ENCODE measurements around the gene RGSL1.

Gene RGSL1

DNA sequence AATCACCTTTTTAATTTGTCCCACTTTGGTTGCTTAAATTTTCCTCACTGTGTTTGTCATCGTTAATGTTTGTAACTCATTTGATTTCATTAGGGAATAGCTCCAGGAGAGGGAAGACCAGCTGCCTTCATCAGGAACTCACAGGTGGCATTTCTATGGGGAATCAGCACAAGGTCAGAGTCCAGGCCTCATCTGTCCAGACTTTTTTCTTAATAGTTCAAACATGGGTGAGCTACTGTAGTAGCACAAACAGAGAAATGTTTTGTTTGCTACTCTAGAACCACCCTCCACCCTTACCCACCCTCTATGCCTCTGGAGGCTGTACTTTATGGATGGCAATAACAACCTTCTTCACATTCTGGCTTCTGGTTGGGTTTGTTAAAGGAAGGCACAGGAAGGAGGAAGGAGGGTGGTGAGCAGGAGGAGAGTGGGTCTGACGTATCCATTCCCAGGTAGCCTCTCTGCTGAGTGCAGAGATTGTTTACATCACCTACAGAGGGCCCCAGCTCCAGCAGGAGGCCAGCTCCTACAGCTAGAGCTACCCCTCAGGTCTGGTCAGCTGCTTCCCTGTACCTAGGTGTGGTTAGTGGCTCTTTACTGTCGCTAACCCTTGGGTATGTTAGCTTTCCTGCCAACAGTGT lies 41.4 kb upstream of the RGSL1 start:
- Histone ChIP-seq H3F3A (ENCODE audit: control insufficient read depth, insufficient read depth) (no peaks in the 10 kb centered on the region), H3K27me3 (ENCODE audit: control insufficient read depth, low read length) (peaks cover 5% of the 10 kb centered on the region; the same call in 1 of the 2 replicates), H4K20me1 (ENCODE audit: control insufficient read depth, insufficient read depth, low read depth, low read length) (no peaks in the 10 kb centered on the region), H3K9me2 (replicated peaks; ENCODE audit: control insufficient read depth, low read length) (no peaks in the 10 kb centered on the region), H3K9me3 (ENCODE audit: control insufficient read depth, insufficient read depth, low read length) (no peaks in the 10 kb centered on the region), H3K27ac (ENCODE audit: low read depth, low read length) (no peak overlapping the region), H3K79me2 (ENCODE audit: control insufficient read depth, low read length) (no peaks in the 10 kb centered on the region), H3K36me3 (ENCODE audit: control insufficient read depth, low read length) (no peaks in the 10 kb centered on the region), H3K4me3 (ENCODE audit: low read length) (no peak overlapping the region), H3K4me2 (ENCODE audit: low read length) (no peak overlapping the region), H3K4me1 (ENCODE audit: control insufficient read depth, low read length) (no peaks in the 10 kb centered on the region)
- TF ChIP-seq, protein P1, sequence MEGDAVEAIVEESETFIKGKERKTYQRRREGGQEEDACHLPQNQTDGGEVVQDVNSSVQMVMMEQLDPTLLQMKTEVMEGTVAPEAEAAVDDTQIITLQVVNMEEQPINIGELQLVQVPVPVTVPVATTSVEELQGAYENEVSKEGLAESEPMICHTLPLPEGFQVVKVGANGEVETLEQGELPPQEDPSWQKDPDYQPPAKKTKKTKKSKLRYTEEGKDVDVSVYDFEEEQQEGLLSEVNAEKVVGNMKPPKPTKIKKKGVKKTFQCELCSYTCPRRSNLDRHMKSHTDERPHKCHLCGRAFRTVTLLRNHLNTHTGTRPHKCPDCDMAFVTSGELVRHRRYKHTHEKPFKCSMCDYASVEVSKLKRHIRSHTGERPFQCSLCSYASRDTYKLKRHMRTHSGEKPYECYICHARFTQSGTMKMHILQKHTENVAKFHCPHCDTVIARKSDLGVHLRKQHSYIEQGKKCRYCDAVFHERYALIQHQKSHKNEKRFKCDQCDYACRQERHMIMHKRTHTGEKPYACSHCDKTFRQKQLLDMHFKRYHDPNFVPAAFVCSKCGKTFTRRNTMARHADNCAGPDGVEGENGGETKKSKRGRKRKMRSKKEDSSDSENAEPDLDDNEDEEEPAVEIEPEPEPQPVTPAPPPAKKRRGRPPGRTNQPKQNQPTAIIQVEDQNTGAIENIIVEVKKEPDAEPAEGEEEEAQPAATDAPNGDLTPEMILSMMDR (IDR thresholded peaks at IDR 0.05; ENCODE audit: low read depth, low read length, poor library complexity, severe bottlenecking), result no peak
- TF ChIP-seq EZH2phosphoT487 (IDR thresholded peaks at IDR 0.05; ENCODE audit: borderline replicate concordance, low read length), result no peak

- H3K36me3 ChIP-seq (ENCODE audit: control insufficient read depth, low read length), result no peaks in the 10 kb centered on the region
- peaks cover 7% of the 10 kb centered on the region for H3K27me3 ChIP-seq (ENCODE audit: control insufficient read depth, low read length)
- H3K79me2 ChIP-seq (ENCODE audit: control insufficient read depth, low read length), result no peaks in the 10 kb centered on the region
- no peaks in the 10 kb centered on the region for H4K20me1 ChIP-seq (ENCODE audit: control insufficient read depth, insufficient read depth, low read depth, low read length)
- no peaks in the 10 kb centered on the region for H3K4me1 ChIP-seq (ENCODE audit: control insufficient read depth, low read length)
- H3K4me2 ChIP-seq (ENCODE audit: low read length), result no peak overlapping the region
- TF ChIP-seq EZH2phosphoT487 (IDR thresholded peaks at IDR 0.05; ENCODE audit: borderline replicate concordance, low read length), result no peak
- TF ChIP-seq, protein P1 (IDR thresholded peaks at IDR 0.05; ENCODE audit: low read depth, low read length, poor library complexity, severe bottlenecking), result no peak
- H3K9me3 ChIP-seq (ENCODE audit: control insufficient read depth, insufficient read depth, low read length), result no peaks in the 10 kb centered on the region
- H3K27ac ChIP-seq (ENCODE audit: low read depth, low read length), result no peak overlapping the region
- no peaks in the 10 kb centered on the region for H3K9me2 ChIP-seq (replicated peaks; ENCODE audit: control insufficient read depth, low read length)
- H3K4me3 ChIP-seq (ENCODE audit: low read length), result no peak overlapping the region
- no peaks in the 10 kb centered on the region for H3F3A ChIP-seq (ENCODE audit: control insufficient read depth, insufficient read depth)
These were observed 39.8 kb upstream of the RGSL1 start for GRCh38 chr1:182410138-182410537.

DNA sequence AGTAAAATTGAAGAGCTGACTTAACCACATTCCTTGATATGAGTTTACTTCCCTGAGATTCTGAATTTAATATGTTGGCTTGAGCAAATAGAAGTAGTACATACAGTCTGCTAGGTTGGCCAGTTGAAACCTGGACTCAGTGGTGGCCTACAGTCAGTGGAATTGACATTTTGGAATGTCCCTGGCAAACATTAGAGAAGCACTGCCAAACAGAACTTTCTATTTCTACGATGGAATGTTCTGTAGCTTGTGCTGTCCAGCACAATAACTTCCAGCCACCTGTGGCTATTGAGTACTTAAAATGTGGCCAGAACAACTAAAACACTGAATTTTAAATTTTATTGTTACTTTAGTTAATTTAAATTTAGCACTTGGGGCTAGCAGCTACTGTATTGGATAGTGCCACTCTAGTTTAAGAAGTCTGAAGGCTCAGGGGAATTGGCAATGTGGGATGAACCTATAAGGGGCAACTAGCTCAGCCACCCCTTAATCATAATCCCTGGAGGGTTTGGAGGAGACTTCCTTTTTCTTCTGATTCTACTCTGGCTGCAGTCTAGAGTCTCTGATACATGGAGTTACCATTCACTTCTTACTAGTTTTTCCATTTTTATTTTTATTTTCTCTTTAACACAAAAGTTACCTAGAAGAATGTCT lies 39.2 kb upstream of the RGSL1 start:
- no peaks in the 10 kb centered on the region for H4K20me1 ChIP-seq (ENCODE audit: control insufficient read depth, insufficient read depth, low read depth, low read length)
- H3K9me3 ChIP-seq (ENCODE audit: control insufficient read depth, insufficient read depth, low read length), result no peaks in the 10 kb centered on the region
- peaks cover 7% of the 10 kb centered on the region for H3K27me3 ChIP-seq (ENCODE audit: control insufficient read depth, low read length)
- no peaks in the 10 kb centered on the region for H3F3A ChIP-seq (ENCODE audit: control insufficient read depth, insufficient read depth)
- H3K4me2 ChIP-seq (ENCODE audit: low read length), result no peak overlapping the region
- H3K36me3 ChIP-seq (ENCODE audit: control insufficient read depth, low read length), result no peaks in the 10 kb centered on the region
- no peak overlapping the region for H3K27ac ChIP-seq (ENCODE audit: low read depth, low read length)
- TF ChIP-seq, protein P1 (IDR thresholded peaks at IDR 0.05; ENCODE audit: low read depth, low read length, poor library complexity, severe bottlenecking), result no peak
- TF ChIP-seq EZH2phosphoT487 (IDR thresholded peaks at IDR 0.05; ENCODE audit: borderline replicate concordance, low read length), result no peak
- H3K4me1 ChIP-seq (ENCODE audit: control insufficient read depth, low read length), result no peaks in the 10 kb centered on the region
- H3K9me2 ChIP-seq (replicated peaks; ENCODE audit: control insufficient read depth, low read length), result no peaks in the 10 kb centered on the region
- H3K79me2 ChIP-seq (ENCODE audit: control insufficient read depth, low read length), result no peaks in the 10 kb centered on the region
- no peak overlapping the region for H3K4me3 ChIP-seq (ENCODE audit: low read length)
